GM12878 (cell line): ENCODE measurements around the gene ITPKB. TPM values are rescaled to one million over a fixed set of nuclear protein-coding genes. Genes with fewer than 3 reads are reported as not detected.
A peak's percentile ranks its signal among the peaks of the same experiment; 100 is the strongest.

ENCODE experiments used
- ATAC-seq: fragments of 200-7000 bp; cut with Tn5 transposase; 3 replicates; pipeline ENCODE4 v1.9.1; 2020; ENCODE audit warnings: mild to moderate bottlenecking, moderate library complexity
- BruUV-seq: library from RNA; stranded (reverse); fragments of 400-500 nt; replicated peaks from 2 replicates; lab custom pipeline; 2021; lab: Mats Ljungman, UMichigan
- CTCF ChIA-PET: fragments of 300-600 bp; sonication (Branson Sonifier 250); formaldehyde crosslinking; extraction: SDS; loops from one replicate; lab custom pipeline; 2021; ENCODE audit warnings: inconsistent platforms; lab: Yijun Ruan, JAX
- POLR2A ChIA-PET: fragments of 350-600 bp; formaldehyde crosslinking; extraction: SDS; loops from one replicate; lab custom pipeline; 2021; ENCODE audit warnings: inconsistent platforms; lab: Charles Lee
- RAD21 ChIA-PET: fragments of 300-600 bp; sonication (Branson Sonifier 250); formaldehyde crosslinking; loops from one replicate; lab custom pipeline; 2023; ENCODE audit warnings: antibody characterized with exemption; ENCODE audit not compliant: unreplicated experiment; lab: Charles Lee
- SMC1A ChIA-PET: fragments of 300-600 bp; sonication (Branson Sonifier 250); formaldehyde crosslinking; loops from one replicate; lab custom pipeline; 2023; ENCODE audit not compliant: unreplicated experiment, uncharacterized antibody; lab: Charles Lee
- DNase-seq: peaks from one replicate; pipeline ENCODE4 v3.0.0-alpha.2; 2011; ENCODE audit warnings: low read depth, low spot score
- FAIRE-seq: peaks from 3 replicates; lab custom pipeline; 2011; peaks lifted over from hg19 to GRCh38; lab: Jason Lieb, UNC
- H2AFZ ChIP-seq: 2 replicates; pipeline ENCODE4 v1.6.0; 2011; ENCODE audit warnings: low read depth, low read length, control low read depth; ENCODE audit not compliant: control insufficient read depth
- H3K27ac ChIP-seq: 2 replicates; pipeline ENCODE4 v1.5.1; 2011; ENCODE audit warnings: control low read depth; ENCODE audit not compliant: control insufficient read depth, insufficient read depth
- H3K27me3 ChIP-seq, 2 experiments: replicated peaks in 1 of 2; 2 replicates each; pipeline versions ENCODE4 v1.6.0 to v1.6.1; 2011; ENCODE audit warnings: low read length in 1 of 2; ENCODE audit not compliant: control insufficient read depth in 2 of 2, insufficient read depth in 2 of 2
- H3K36me3 ChIP-seq, 2 experiments: 2 replicates each; pipeline ENCODE4 v1.5.1; 2011; ENCODE audit warnings: low read length in 1 of 2; ENCODE audit not compliant: control insufficient read depth in 2 of 2, insufficient read depth in 2 of 2
- H3K4me1 ChIP-seq: 2 replicates; pipeline ENCODE4 v1.6.1; 2011; ENCODE audit warnings: mild to moderate bottlenecking, low read length, moderate library complexity, mixed read lengths; ENCODE audit not compliant: control insufficient read depth, insufficient read depth
- H3K4me2 ChIP-seq: 2 replicates; pipeline ENCODE4 v1.6.0; 2011; ENCODE audit warnings: control low read depth; ENCODE audit not compliant: control insufficient read depth, insufficient read depth
- H3K4me3 ChIP-seq: fragments of 200-600 bp; sonication (generic); 2 replicates; pipeline ENCODE4 v1.5.1; 2016
- H3K79me2 ChIP-seq: 2 replicates; pipeline ENCODE4 v1.6.0; 2011; ENCODE audit warnings: low read length; ENCODE audit not compliant: control insufficient read depth, insufficient read depth
- H3K9ac ChIP-seq: 2 replicates; pipeline ENCODE4 v1.8.0; 2011; ENCODE audit warnings: low read length, control low read depth, mixed read lengths; ENCODE audit not compliant: control insufficient read depth, insufficient read depth
- H3K9me3 ChIP-seq: replicated peaks from 3 replicates; pipeline ENCODE4 v1.5.1; 2011; ENCODE audit warnings: mild to moderate bottlenecking, low read length; ENCODE audit not compliant: control insufficient read depth, insufficient read depth
- H4K20me1 ChIP-seq: 2 replicates; pipeline ENCODE4 v1.6.0; 2011; ENCODE audit not compliant: control insufficient read depth, insufficient read depth
- CTCF ChIP-seq, 3 experiments: IDR thresholded peaks in 2 of 3; conservative IDR thresholded peaks in 1 of 3; 2 replicates each; pipeline ENCODE4 v1.5.1; 2011; ENCODE audit warnings: low read depth in 3 of 3, low read length in 3 of 3, mild to moderate bottlenecking in 3 of 3, control low read depth in 2 of 3, moderate library complexity in 2 of 3, inconsistent platforms in 1 of 3, mixed read lengths in 1 of 3; ENCODE audit not compliant: control insufficient read depth in 2 of 3, insufficient read depth in 1 of 3; ENCODE audit errors: extremely low read depth in 1 of 3
- EGR1 ChIP-seq, 2 experiments: IDR thresholded peaks; 1 replicate in 1 of 2; 2 replicates in 1 of 2; pipeline ENCODE4 v1.6.1; 2011 to 2012; ENCODE audit warnings: low read depth in 2 of 2, low read length in 2 of 2, borderline replicate concordance in 1 of 2, mild to moderate bottlenecking in 1 of 2, moderate library complexity in 1 of 2
- EZH2 ChIP-seq: IDR thresholded peaks from 2 replicates; pipeline ENCODE4 v1.6.1; 2012; ENCODE audit warnings: low read depth, mild to moderate bottlenecking, control low read depth, inconsistent platforms, low read length, borderline replicate concordance; ENCODE audit not compliant: control insufficient read depth
- JUND ChIP-seq: IDR thresholded peaks from 2 replicates; pipeline ENCODE4 v1.6.1; 2012; ENCODE audit warnings: low read depth, mild to moderate bottlenecking, low read length, improper control_type of control experiment, moderate library complexity
- KAT2A ChIP-seq: conservative IDR thresholded peaks from 2 replicates; pipeline ENCODE4 v1.6.1; 2011; ENCODE audit warnings: low read depth, low read length; ENCODE audit not compliant: control insufficient read depth
- MLLT1 ChIP-seq: fragments of 450-650 bp; IDR thresholded peaks from 2 replicates; pipeline ENCODE4 v1.6.1; 2016; ENCODE audit warnings: mild to moderate bottlenecking
- NFYB ChIP-seq: IDR thresholded peaks from 2 replicates; pipeline ENCODE4 v1.6.1; 2011; ENCODE audit warnings: low read depth, mild to moderate bottlenecking, low read length, improper control_type of control experiment, moderate library complexity; ENCODE audit not compliant: insufficient read depth
- PKNOX1 ChIP-seq: fragments of 450-650 bp; IDR thresholded peaks from 2 replicates; pipeline ENCODE4 v1.6.1; 2016; ENCODE audit warnings: mild to moderate bottlenecking
- PML ChIP-seq: IDR thresholded peaks from 2 replicates; pipeline ENCODE4 v1.6.1; 2012; ENCODE audit warnings: low read length, inconsistent platforms
- POLR2A ChIP-seq: IDR thresholded peaks from 2 replicates; pipeline ENCODE4 v1.6.1; 2011; ENCODE audit warnings: low read depth, mild to moderate bottlenecking, low read length
- POLR2AphosphoS5 ChIP-seq: IDR thresholded peaks from 2 replicates; pipeline ENCODE4 v1.6.1; 2011; ENCODE audit warnings: mild to moderate bottlenecking, low read length, inconsistent platforms
- RCOR1 ChIP-seq: conservative IDR thresholded peaks from 2 replicates; pipeline ENCODE4 v1.6.1; 2012; ENCODE audit warnings: low read depth, low read length, improper control_type of control experiment
- SREBF1 ChIP-seq: IDR thresholded peaks from 2 replicates; pipeline ENCODE4 v1.6.1; 2012; ENCODE audit warnings: mild to moderate bottlenecking, low read length
- SUPT20H ChIP-seq: IDR thresholded peaks from 2 replicates; pipeline ENCODE4 v1.6.1; 2011; ENCODE audit warnings: low read depth, mild to moderate bottlenecking, low read length, moderate library complexity, borderline replicate concordance; ENCODE audit not compliant: control insufficient read depth
- TCF7 ChIP-seq: IDR thresholded peaks from 2 replicates; pipeline ENCODE4 v1.6.1; 2014; ENCODE audit warnings: antibody characterized with exemption, borderline replicate concordance
- YBX1 ChIP-seq: fragments of 450-650 bp; IDR thresholded peaks from 2 replicates; pipeline ENCODE4 v1.6.1; 2016; ENCODE audit warnings: antibody characterized with exemption
- ZNF622 ChIP-seq: fragments of 450-650 bp; IDR thresholded peaks from 2 replicates; pipeline ENCODE4 v1.6.1; 2017; ENCODE audit warnings: mild to moderate bottlenecking, inconsistent platforms
- WGBS: methylation state at CpG from one replicate; pipeline ENCODE4 v1.1.6; 2016; ENCODE audit warnings: low lambda C conversion rate; ENCODE audit not compliant: insufficient replicate concordance, insufficient coverage; ENCODE audit errors: missing lambda C conversion rate; 5-methylcytosine and 5-hydroxymethylcytosine counted together
- in situ Hi-C: fragments of 300-500 bp; cut with MboI; formaldehyde crosslinking; loops from 9 replicates; pipeline ENCODE4 v1.14.3; 2018; ENCODE audit warnings: mixed read lengths
- intact Hi-C: fragments of 100-400 bp; cut with micrococcal nuclease; formaldehyde crosslinking; loops from one replicate; pipeline ENCODE4 v1.14.2; 2022; ENCODE audit not compliant: unreplicated experiment
- polyA plus RNA-seq, 11 experiments: library from polyadenylated mRNA; depleted of rRNA in 4 of 11; unstranded in 6 of 11; stranded (reverse) in 5 of 11; fragments of >200 nt; fragmentation: Nextera tagmentation in 4 of 11; fragmentation: Illumina TruSeq in 1 of 11; extraction: Ambion mirVana in 4 of 11; extraction: Trizol in 1 of 11; gene quantifications; 1 replicate in 1 of 11; 2 replicates in 10 of 11; pipeline versions ENCODE4 v1.2.1 to v1.2.3, GENCODE V29; 2011 to 2016; ENCODE audit warnings: inconsistent platforms in 2 of 11, missing spikeins in 2 of 11, low read depth in 1 of 11
- total RNA-seq, 4 experiments: library from RNA; depleted of rRNA in 3 of 4; stranded (reverse); fragments of >200 nt in 3 of 4; fragmentation: Illumina TruSeq in 1 of 4; extraction: Trizol in 1 of 4; gene quantifications; 2 replicates each; pipeline versions ENCODE4 v1.2.1 to v1.2.3, GENCODE V29; 2013 to 2021

Gene ITPKB
- total and polyA plus RNA-seq, 10 of the 15 experiments (the other 5 are each of a cell fraction or from before 2014, with no cell fraction given): 1.3 to 38.7 (median 12.9) TPM

- no TSS peak for BruUV-seq
- no peak for FAIRE-seq
- peak overlapping the region; percentile 30; the same call in 1 of the 2 replicates for H3K9ac ChIP-seq
- ChIA-PET CTCF (interaction anchor here (0.6 to 4.2 kb wide), 7 partner anchors 8 to 114 kb away, joined by 3 to 19 read pairs (median 3); no protein-coding TSS in a partner anchor), SMC1A (interaction anchor here (0.6 to 8.6 kb wide), 17 partner anchors 9 to 146 kb away, joined by 3 to 67 read pairs (median 4); partner anchors contain the start of gene ITPKB), POLR2A (interaction anchor here (0.5 to 4.1 kb wide), 10 partner anchors 8 to 59 kb away, joined by 3 to 21 read pairs (median 5); partner anchors contain the start of gene ITPKB), RAD21 (interaction anchor here (0.9 to 4.7 kb wide), 17 partner anchors 7 to 202 kb away, joined by 3 to 30 read pairs (median 4); partner anchors contain the start of gene ITPKB)
- intact Hi-C loops: no loop called here
- H2AFZ ChIP-seq: peak overlapping the region; percentile 78
- 0 out of 2 replicates have a peak, but pooled peaks cover 2% of the 10 kb centered on the region for H4K20me1 ChIP-seq
- peak overlapping the region; percentile 51 for H3K27ac ChIP-seq
- H3K27me3 ChIP-seq: no peaks in the 10 kb centered on the region
- peak overlapping the region; percentile 57; the same call in 1 of the 2 replicates for H3K4me3 ChIP-seq
- WGBS: under 1% methylated on average over 22 of the region's 22 CpGs
- peaks cover 0 to 2% of the 10 kb centered on the region in 2 experiments; a peak in 3 of 4 replicates for H3K36me3 ChIP-seq
- in situ Hi-C loops: no loop called here
- H3K4me2 ChIP-seq: peak overlapping the region; percentile 78
- ATAC-seq: peak; percentile 68
- no peak for DNase-seq
- H3K9me3 ChIP-seq: no peaks in the 10 kb centered on the region
- H3K4me1 ChIP-seq: peaks cover 63% of the 10 kb centered on the region
- peaks cover 29% of the 10 kb centered on the region for H3K79me2 ChIP-seq
- TF ChIP-seq CTCF (IDR thresholded peaks at IDR 0.05 in 2 of 3, conservative IDR thresholded peaks at IDR 0.05 in 1 of 3; ENCODE audit: control insufficient read depth in 2 of 3, extremely low read depth in 1 of 3, insufficient read depth in 1 of 3, low read depth in 3 of 3, low read length in 3 of 3) (no peak), EGR1 (IDR thresholded peaks at IDR 0.05; ENCODE audit: borderline replicate concordance in 1 of 2, low read depth in 2 of 2, low read length in 2 of 2) (no peak), PML (0 out of 2 replicates have a peak, but pooled peaks have one; percentile 24), POLR2AphosphoS5 (no peak), TCF7 (no peak), POLR2A (peak; percentile 47; the same call in 1 of the 2 replicates), RCOR1 (no peak), SUPT20H (no peak), NFYB (no peak), JUND (no peak), MLLT1 (no peak), KAT2A (no peak), PKNOX1 (no peak), EZH2 (no peak), ZNF622 (no peak), YBX1 (no peak), SREBF1 (no peak)
Measured at GRCh38 chr1:226679853-226680516, 59.1 kb downstream of the ITPKB start.
